ENCODE results near the gene MYO1H. TPM values are rescaled to one million over a fixed set of nuclear protein-coding genes. Genes with fewer than 3 reads are reported as not detected.
"Not testable (repeated sequence)": the region's sequence is repeated elsewhere in the genome, so short reads cannot be mapped to it uniquely, and the experiment has no call there.

The MYO1H gene
- total RNA-seq, 1 donor from 2014 or later: not detected

GRCh38 chr12:109310247-109311125 lies 37.2 kb upstream of the MYO1H start:
- no peak for TF ChIP-seq CTCF (IDR thresholded peaks at IDR 0.05; ENCODE audit: insufficient read depth, low read depth, low read length)
- TF ChIP-seq EZH2 (IDR thresholded peaks at IDR 0.05; ENCODE audit: insufficient read depth, low read length): peak; percentile 91
- Mint-ChIP-seq H3K9me3 (ENCODE audit: unreplicated experiment) (no peaks in the 10 kb centered on the region), H3K27me3 (ENCODE audit: low read depth, unreplicated experiment) (peaks cover 74% of the 10 kb centered on the region), H3K4me1 (ENCODE audit: low read depth, unreplicated experiment) (no peaks in the 10 kb centered on the region), H3K36me3 (ENCODE audit: low read depth, unreplicated experiment) (no peaks in the 10 kb centered on the region), H3K27ac (ENCODE audit: unreplicated experiment) (no peak overlapping the region), H3K4me3 (ENCODE audit: unreplicated experiment) (peak overlapping the region; percentile 76)
- no peaks in the 10 kb centered on the region for H3K9me3 ChIP-seq (ENCODE audit: insufficient read depth, low read depth, low read length)
- H3K4me2 ChIP-seq (ENCODE audit: low read length): peak overlapping the region; percentile 77
- peaks cover 3% of the 10 kb centered on the region for H3K4me1 ChIP-seq (ENCODE audit: insufficient read depth, low read length)
- DNase-seq (ENCODE audit: low read depth) (no peak), FAIRE-seq (no peak)
- no peak overlapping the region for H3K9ac ChIP-seq (ENCODE audit: low read length)
- no peak overlapping the region for H3K27ac ChIP-seq (ENCODE audit: low read depth, low read length)
- no peaks in the 10 kb centered on the region for H4K20me1 ChIP-seq (ENCODE audit: insufficient read depth, low read length)
- H3K36me3 ChIP-seq (ENCODE audit: insufficient read depth, low read length): no peaks in the 10 kb centered on the region
- H3K27me3 ChIP-seq (ENCODE audit: insufficient read depth, low read length): peaks cover 64% of the 10 kb centered on the region
- H2AFZ ChIP-seq (ENCODE audit: low read depth, low read length): peak overlapping the region; percentile 66
- H3K4me3 ChIP-seq (ENCODE audit: insufficient read depth, low read depth, low read length): no peak overlapping the region
- no peaks in the 10 kb centered on the region for H3K79me2 ChIP-seq (ENCODE audit: insufficient read depth, low read length)

- not testable (repeated sequence) for FAIRE-seq; H3K27ac ChIP-seq (ENCODE audit: low read depth, low read length); H3K4me3 ChIP-seq (ENCODE audit: insufficient read depth, low read depth, low read length); H2AFZ ChIP-seq (ENCODE audit: low read depth, low read length); H3K27ac Mint-ChIP-seq (ENCODE audit: unreplicated experiment); H4K20me1 ChIP-seq (ENCODE audit: insufficient read depth, low read length); H3K36me3 ChIP-seq (ENCODE audit: insufficient read depth, low read length); H3K9ac ChIP-seq (ENCODE audit: low read length); H3K4me3 Mint-ChIP-seq (ENCODE audit: unreplicated experiment); H3K36me3 Mint-ChIP-seq (ENCODE audit: low read depth, unreplicated experiment); H3K4me2 ChIP-seq (ENCODE audit: low read length); H3K4me1 ChIP-seq (ENCODE audit: insufficient read depth, low read length); H3K79me2 ChIP-seq (ENCODE audit: insufficient read depth, low read length); H3K9me3 ChIP-seq (ENCODE audit: insufficient read depth, low read depth, low read length); DNase-seq (ENCODE audit: low read depth); H3K4me1 Mint-ChIP-seq (ENCODE audit: low read depth, unreplicated experiment); H3K9me3 Mint-ChIP-seq (ENCODE audit: unreplicated experiment)
- peaks cover 11% of the 10 kb centered on the region for H3K27me3 ChIP-seq (ENCODE audit: insufficient read depth, low read length)
- H3K27me3 Mint-ChIP-seq (ENCODE audit: low read depth, unreplicated experiment): peaks cover 53% of the 10 kb centered on the region
Measured at GRCh38 chr12:109321294-109321693, 26.4 kb upstream of the MYO1H start.

- Histone ChIP-seq H3K79me2 (ENCODE audit: insufficient read depth, low read length) (no peaks in the 10 kb centered on the region), H3K27me3 (ENCODE audit: insufficient read depth, low read length) (peaks cover 10% of the 10 kb centered on the region), H3K9me3 (ENCODE audit: insufficient read depth, low read depth, low read length) (no peaks in the 10 kb centered on the region), H3K4me3 (ENCODE audit: insufficient read depth, low read depth, low read length) (no peak overlapping the region), H3K36me3 (ENCODE audit: insufficient read depth, low read length) (no peaks in the 10 kb centered on the region), H2AFZ (ENCODE audit: low read depth, low read length) (no peak overlapping the region), H4K20me1 (ENCODE audit: insufficient read depth, low read length) (no peaks in the 10 kb centered on the region), H3K4me2 (ENCODE audit: low read length) (no peak overlapping the region), H3K9ac (ENCODE audit: low read length) (no peak overlapping the region), H3K4me1 (ENCODE audit: insufficient read depth, low read length) (no peaks in the 10 kb centered on the region), H3K27ac (ENCODE audit: low read depth, low read length) (no peak overlapping the region)
- H3K27me3 Mint-ChIP-seq (ENCODE audit: low read depth, unreplicated experiment): peaks cover 28% of the 10 kb centered on the region
- peaks cover 5% of the 10 kb centered on the region for H3K4me1 Mint-ChIP-seq (ENCODE audit: low read depth, unreplicated experiment)
- no peak for FAIRE-seq
- no peak overlapping the region for H3K27ac Mint-ChIP-seq (ENCODE audit: unreplicated experiment)
- TF ChIP-seq EZH2 (IDR thresholded peaks at IDR 0.05; ENCODE audit: insufficient read depth, low read length) (no peak), CTCF (IDR thresholded peaks at IDR 0.05; ENCODE audit: insufficient read depth, low read depth, low read length) (no peak)
- no peak overlapping the region for H3K4me3 Mint-ChIP-seq (ENCODE audit: unreplicated experiment)
- DNase-seq (ENCODE audit: low read depth): no peak
- H3K9me3 Mint-ChIP-seq (ENCODE audit: unreplicated experiment): no peaks in the 10 kb centered on the region
- H3K36me3 Mint-ChIP-seq (ENCODE audit: low read depth, unreplicated experiment): no peaks in the 10 kb centered on the region
Measured at GRCh38 chr12:109329003-109329402, 18.7 kb upstream of the MYO1H start.

Measured in astrocyte (in vitro differentiated cells and primary cell).